Prostate gland (tissue), 2 donors: ENCODE measurements around the gene ANAPC1.
"Not testable (repeated sequence)": the region's sequence is repeated elsewhere in the genome, so short reads cannot be mapped to it uniquely, and the experiment has no call there.

Experiments used
- CTCF ChIP-seq, 4 experiments: fragments of 200-600 bp in 2 of 4; fragments of 450-650 bp in 2 of 4; sonication (generic) in 2 of 4; IDR thresholded peaks; 1 replicate in 3 of 4; 2 replicates in 1 of 4; pipeline ENCODE4 v1.5.1; 2016 to 2019; ENCODE audit warnings: antibody characterized with exemption in 4 of 4, mild to moderate bottlenecking in 2 of 4, moderate library complexity in 2 of 4
- POLR2AphosphoS5 ChIP-seq: sonication (generic); formaldehyde crosslinking; IDR thresholded peaks from one replicate; pipeline ENCODE4 v1.6.1; 2017; ENCODE audit warnings: antibody characterized with exemption

DNA sequence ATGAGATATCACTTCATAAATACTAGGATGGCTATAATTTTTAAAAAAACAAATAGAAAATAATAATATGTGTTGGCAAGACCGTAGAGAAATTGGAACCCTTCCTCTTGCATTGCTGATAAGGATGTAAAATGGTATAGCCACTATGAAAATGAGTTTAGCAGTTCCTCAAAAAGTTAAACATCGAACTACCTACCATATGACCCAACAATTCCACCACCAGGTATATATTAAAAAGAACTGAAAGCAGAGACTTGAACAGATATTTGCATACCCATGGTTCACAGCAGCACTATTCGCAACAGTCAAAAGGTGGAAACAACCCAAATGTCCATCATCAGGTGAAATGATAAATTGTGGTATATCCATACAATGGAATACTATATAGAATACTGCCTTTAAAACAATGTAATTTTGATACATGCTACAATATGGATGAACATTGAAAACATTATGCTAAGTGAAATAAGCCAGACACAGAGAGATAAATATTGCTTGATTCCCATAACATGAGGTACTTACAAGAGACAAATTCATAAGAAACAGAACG, 55.7 kb downstream of the ANAPC1 start:
- TF ChIP-seq CTCF (IDR thresholded peaks at IDR 0.05); POLR2AphosphoS5: not testable (repeated sequence)
